HCT116 (cell line): ENCODE results near the gene GRB10. TPM values are rescaled to one million over a fixed set of nuclear protein-coding genes. Genes with fewer than 3 reads are reported as not detected.

Experiments used
- ATAC-seq: fragments of 200-7000 bp; cut with Tn5 transposase; 2 replicates; pipeline ENCODE4 v1.9.1; 2020; ENCODE audit warnings: mild to moderate bottlenecking, moderate library complexity
- BruUV-seq: library from RNA; stranded (reverse); fragments of 400-500 nt; replicated peaks from 2 replicates; lab custom pipeline; 2021; lab: Mats Ljungman, UMichigan
- CTCF ChIA-PET: fragments of 300-600 bp; sonication (Branson Sonifier 250); formaldehyde crosslinking; loops from one replicate; lab custom pipeline; 2021; ENCODE audit warnings: antibody characterized with exemption; lab: Charles Lee
- POLR2A ChIA-PET: fragments of 300-600, 350-600 bp; sonication (Branson Sonifier 250); formaldehyde crosslinking; loops from one replicate; lab custom pipeline; 2021; ENCODE audit warnings: antibody characterized with exemption; lab: Charles Lee
- RAD21 ChIA-PET, 2 experiments: fragments of 300-600 bp; sonication (Branson Sonifier 250); formaldehyde crosslinking; loops; one replicate each; lab custom pipeline; 2023; ENCODE audit warnings: low total read pairs in 2 of 2; ENCODE audit not compliant: uncharacterized antibody in 2 of 2, unreplicated experiment in 2 of 2, low non-redundant PET in 1 of 2; lab: Charles Lee
- DNase-seq: peaks from one replicate; pipeline ENCODE4 v3.0.0-alpha.2; 2010; ENCODE audit warnings: low read depth, low spot score
- H2AFZ ChIP-seq: fragments of 200-600 bp; shearing (Covaris generic), sonication (generic); 2 replicates; pipeline ENCODE4 v1.6.1; 2017; ENCODE audit warnings: low read depth, mixed run types, mixed read lengths, antibody characterized with exemption, low read length; ENCODE audit not compliant: poor library complexity, severe bottlenecking
- H3K27ac ChIP-seq: 2 replicates; pipeline ENCODE4 v1.5.1; 2012; ENCODE audit warnings: low read depth, low read length
- H3K27me3 ChIP-seq: fragments of 200-600 bp; sonication (generic); 2 replicates; pipeline ENCODE4 v1.6.1; 2016; ENCODE audit warnings: mixed run types, low read length, mixed read lengths; ENCODE audit not compliant: insufficient read depth
- H3K36me3 ChIP-seq, 2 experiments: fragments of 200-500 bp in 1 of 2; fragments of 200-600 bp in 1 of 2; sonication (Bioruptor generic) in 1 of 2; sonication (generic) in 1 of 2; 2 replicates each; pipeline versions ENCODE4 v1.5.1 to v1.6.1; 2014 to 2016; ENCODE audit warnings: low read length in 2 of 2, inconsistent platforms in 1 of 2, mixed read lengths in 1 of 2, mixed run types in 1 of 2; ENCODE audit not compliant: insufficient read depth in 2 of 2, control insufficient read depth in 1 of 2
- H3K4me1 ChIP-seq, 2 experiments: fragments of 200-600 bp in 1 of 2; sonication (generic) in 1 of 2; 2 replicates each; pipeline versions ENCODE4 v1.5.1 to v1.6.1; 2012 to 2017; ENCODE audit warnings: low read length in 2 of 2, inconsistent platforms in 1 of 2, mild to moderate bottlenecking in 1 of 2, mixed read lengths in 1 of 2, mixed run types in 1 of 2, moderate library complexity in 1 of 2; ENCODE audit not compliant: insufficient read depth in 2 of 2, control insufficient read depth in 1 of 2
- H3K4me2 ChIP-seq: fragments of 200-600 bp; sonication (generic); 2 replicates; pipeline ENCODE4 v1.6.1; 2017; ENCODE audit warnings: mixed run types, low read length, mixed read lengths
- H3K4me3 ChIP-seq, 2 experiments: fragments of 200-600 bp in 1 of 2; sonication (generic) in 1 of 2; replicated peaks in 1 of 2; 2 replicates each; pipeline ENCODE4 v1.5.1; 2011 to 2016; ENCODE audit warnings: low read length in 2 of 2, control low read depth in 1 of 2, low read depth in 1 of 2, mild to moderate bottlenecking in 1 of 2, mixed read lengths in 1 of 2, mixed run types in 1 of 2
- H3K79me2 ChIP-seq: fragments of 200-600 bp; sonication (generic); 2 replicates; pipeline ENCODE4 v1.6.1; 2017; ENCODE audit warnings: mild to moderate bottlenecking, mixed run types, low read length, moderate library complexity, mixed read lengths; ENCODE audit not compliant: insufficient read depth
- H3K9ac ChIP-seq: fragments of 200-600 bp; sonication (generic); 2 replicates; pipeline ENCODE4 v1.6.1; 2016; ENCODE audit warnings: low read length, mixed read lengths
- H3K9me2 ChIP-seq: fragments of 200-600 bp; sonication (generic), shearing (Covaris generic); 2 replicates; pipeline ENCODE4 v1.6.1; 2017; ENCODE audit warnings: mixed run types, mild to moderate bottlenecking, moderate library complexity; ENCODE audit not compliant: insufficient read depth
- H3K9me3 ChIP-seq, 2 experiments: fragments of 200-500 bp in 1 of 2; fragments of 200-600 bp in 1 of 2; sonication (Bioruptor generic) in 1 of 2; sonication (generic) in 1 of 2; 2 replicates each; pipeline ENCODE4 v1.6.1; 2014 to 2017; ENCODE audit warnings: low read length in 2 of 2, mixed read lengths in 2 of 2, inconsistent platforms in 1 of 2, low read depth in 1 of 2, mild to moderate bottlenecking in 1 of 2, mixed run types in 1 of 2, moderate library complexity in 1 of 2; ENCODE audit not compliant: control insufficient read depth in 1 of 2, insufficient read depth in 1 of 2
- H4K20me1 ChIP-seq: fragments of 200-600 bp; sonication (generic), shearing (Covaris generic); 2 replicates; pipeline ENCODE4 v1.6.1; 2017; ENCODE audit warnings: mixed run types, mild to moderate bottlenecking, moderate library complexity; ENCODE audit not compliant: insufficient read depth
- CBX3 ChIP-seq: IDR thresholded peaks from 2 replicates; pipeline ENCODE4 v1.6.1; 2012; ENCODE audit warnings: low read depth
- CEBPB ChIP-seq: IDR thresholded peaks from 2 replicates; pipeline ENCODE4 v1.6.1; 2012; ENCODE audit warnings: low read depth
- EZH2phosphoT487 ChIP-seq: fragments of 200-600 bp; IDR thresholded peaks from 2 replicates; pipeline ENCODE4 v1.6.1; 2018; ENCODE audit warnings: antibody characterized with exemption, borderline replicate concordance
- JUND ChIP-seq: IDR thresholded peaks from 2 replicates; pipeline ENCODE4 v1.6.1; 2012
- POLR2A ChIP-seq: IDR thresholded peaks from 2 replicates; pipeline ENCODE4 v1.7.0; 2011; ENCODE audit warnings: borderline replicate concordance; ENCODE audit not compliant: insufficient read depth, insufficient read length; ENCODE audit errors: extremely low read depth
- POLR2AphosphoS5 ChIP-seq: IDR thresholded peaks from 2 replicates; pipeline ENCODE4 v1.6.1; 2011; ENCODE audit warnings: mild to moderate bottlenecking, low read depth, low read length, moderate library complexity
- RAD21 ChIP-seq: IDR thresholded peaks from 2 replicates; pipeline ENCODE4 v1.6.1; 2012; ENCODE audit warnings: low read depth, mild to moderate bottlenecking
- SP1 ChIP-seq: IDR thresholded peaks from 2 replicates; pipeline ENCODE4 v1.6.1; 2012; ENCODE audit warnings: low read depth
- SRF ChIP-seq: IDR thresholded peaks from 2 replicates; pipeline ENCODE4 v1.6.1; 2012; ENCODE audit warnings: low read depth
- TCF7L2 ChIP-seq: IDR thresholded peaks from 2 replicates; pipeline ENCODE4 v1.7.0; 2011; ENCODE audit warnings: borderline replicate concordance, inconsistent platforms; ENCODE audit not compliant: insufficient read depth, insufficient read length; ENCODE audit errors: extremely low read depth
- YY1 ChIP-seq: IDR thresholded peaks from 2 replicates; pipeline ENCODE4 v1.6.1; 2011; ENCODE audit warnings: low read length, low read depth, moderate library complexity, mild to moderate bottlenecking; ENCODE audit not compliant: insufficient replicate concordance; ENCODE audit errors: extremely low read depth
- intact Hi-C: fragments of 100-400 bp; cut with micrococcal nuclease; formaldehyde crosslinking; loops from 2 replicates; pipeline ENCODE4 v1.10.0; 2022
- total RNA-seq: library from RNA; stranded (reverse); gene quantifications from one replicate; pipeline ENCODE4 v1.2.1, GENCODE V29; 2021; ENCODE audit not compliant: unreplicated experiment
- TF ChIP-seq, protein P1 (sequence below): IDR thresholded peaks from 2 replicates; pipeline ENCODE4 v1.6.1; 2012
- TF ChIP-seq, protein P2 (sequence below): IDR thresholded peaks from 2 replicates; pipeline ENCODE4 v1.6.1; 2012
- TF ChIP-seq, protein P3 (sequence below): IDR thresholded peaks from 2 replicates; pipeline ENCODE4 v1.6.1; 2011; ENCODE audit warnings: mild to moderate bottlenecking, low read length, moderate library complexity; ENCODE audit not compliant: insufficient replicate concordance; ENCODE audit errors: extremely low read depth

GRB10 gene
- total RNA-seq, 1 experiment from 2014 or later = 37.3 TPM

DNA sequence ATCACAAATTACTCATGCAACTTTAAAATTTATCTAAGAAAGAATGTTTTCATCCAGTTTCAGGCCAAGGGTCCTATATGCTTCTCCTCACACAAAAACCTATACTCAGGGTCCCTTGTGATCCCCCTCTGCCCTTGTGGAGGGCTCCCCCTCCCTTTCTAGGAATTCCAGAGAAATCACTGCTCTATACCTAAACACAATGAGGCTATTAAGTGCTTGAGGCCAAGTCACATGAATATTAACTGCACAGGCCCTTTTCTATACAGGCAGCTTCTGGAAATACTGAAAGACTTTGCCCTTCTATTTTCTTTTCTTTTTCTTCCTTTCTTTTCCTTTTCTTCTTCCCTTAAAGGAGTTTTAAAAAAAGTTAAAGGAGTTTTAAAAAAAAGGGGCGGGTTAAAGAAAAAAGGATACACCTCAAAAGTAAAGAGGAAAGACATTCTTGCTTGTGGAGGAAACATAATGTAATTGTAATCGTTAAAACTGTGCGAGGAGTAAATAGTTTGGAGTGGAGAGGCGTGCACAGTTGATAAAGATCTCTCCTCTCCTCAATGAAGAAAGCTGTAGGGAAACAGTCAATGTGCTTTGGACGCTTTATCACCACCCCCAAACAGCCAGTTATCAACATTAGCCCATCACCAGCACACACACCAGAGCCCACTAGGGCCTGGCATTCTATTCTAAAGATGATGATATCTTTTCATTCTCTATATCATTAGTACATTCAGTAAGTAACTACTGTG is 16.4 kb downstream of the GRB10 start:
- no TSS peak for BruUV-seq
- intact Hi-C loops = no loop called here
- H3K4me2 ChIP-seq = no peak overlapping the region

DNA sequence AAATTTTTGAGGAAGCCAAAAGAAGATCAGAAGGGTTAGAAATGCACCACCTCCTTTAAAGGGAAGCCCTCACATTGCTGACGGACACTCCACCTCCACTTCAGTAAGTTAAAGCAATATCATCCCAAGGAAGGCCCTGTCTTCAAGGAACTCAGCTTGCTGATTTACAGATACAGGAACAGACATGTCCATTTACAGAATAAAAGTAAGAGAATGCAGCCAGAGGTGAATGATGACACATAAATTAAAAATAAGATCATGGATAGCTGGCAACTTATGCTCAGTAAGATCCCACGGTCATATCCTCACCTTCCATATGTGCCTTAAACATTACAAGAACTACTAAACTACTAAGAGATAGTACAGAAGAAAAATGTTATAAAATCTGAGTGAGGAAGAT is 20.4 kb downstream of the GRB10 start:
- Histone ChIP-seq H3K9me2 (no peaks in the 10 kb centered on the region), H3K36me3 (no peaks in the 10 kb centered on the region), H3K79me2 (no peaks in the 10 kb centered on the region), H3K9me3 (no peaks in the 10 kb centered on the region), H3K4me1 (no peaks in the 10 kb centered on the region), H4K20me1 (no peaks in the 10 kb centered on the region), H3K4me2 (no peak overlapping the region), H2AFZ (no peak overlapping the region), H3K4me3 (no peak overlapping the region), H3K27me3 (no peaks in the 10 kb centered on the region), H3K9ac (no peak overlapping the region), H3K27ac (no peak overlapping the region)
- no TSS peak for BruUV-seq
- ATAC-seq (no peak), DNase-seq (no peak)
- TF ChIP-seq TCF7L2 (no peak), CEBPB (no peak), RAD21 (no peak), CBX3 (no peak), SRF (no peak), JUND (no peak), POLR2AphosphoS5 (no peak), YY1 (no peak), POLR2A (no peak), EZH2phosphoT487 (no peak)
- TF ChIP-seq, protein P1, sequence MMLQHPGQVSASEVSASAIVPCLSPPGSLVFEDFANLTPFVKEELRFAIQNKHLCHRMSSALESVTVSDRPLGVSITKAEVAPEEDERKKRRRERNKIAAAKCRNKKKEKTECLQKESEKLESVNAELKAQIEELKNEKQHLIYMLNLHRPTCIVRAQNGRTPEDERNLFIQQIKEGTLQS = no peak
- TF ChIP-seq, protein P2, sequence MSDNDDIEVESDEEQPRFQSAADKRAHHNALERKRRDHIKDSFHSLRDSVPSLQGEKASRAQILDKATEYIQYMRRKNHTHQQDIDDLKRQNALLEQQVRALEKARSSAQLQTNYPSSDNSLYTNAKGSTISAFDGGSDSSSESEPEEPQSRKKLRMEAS = no peak
- TF ChIP-seq, protein P3, sequence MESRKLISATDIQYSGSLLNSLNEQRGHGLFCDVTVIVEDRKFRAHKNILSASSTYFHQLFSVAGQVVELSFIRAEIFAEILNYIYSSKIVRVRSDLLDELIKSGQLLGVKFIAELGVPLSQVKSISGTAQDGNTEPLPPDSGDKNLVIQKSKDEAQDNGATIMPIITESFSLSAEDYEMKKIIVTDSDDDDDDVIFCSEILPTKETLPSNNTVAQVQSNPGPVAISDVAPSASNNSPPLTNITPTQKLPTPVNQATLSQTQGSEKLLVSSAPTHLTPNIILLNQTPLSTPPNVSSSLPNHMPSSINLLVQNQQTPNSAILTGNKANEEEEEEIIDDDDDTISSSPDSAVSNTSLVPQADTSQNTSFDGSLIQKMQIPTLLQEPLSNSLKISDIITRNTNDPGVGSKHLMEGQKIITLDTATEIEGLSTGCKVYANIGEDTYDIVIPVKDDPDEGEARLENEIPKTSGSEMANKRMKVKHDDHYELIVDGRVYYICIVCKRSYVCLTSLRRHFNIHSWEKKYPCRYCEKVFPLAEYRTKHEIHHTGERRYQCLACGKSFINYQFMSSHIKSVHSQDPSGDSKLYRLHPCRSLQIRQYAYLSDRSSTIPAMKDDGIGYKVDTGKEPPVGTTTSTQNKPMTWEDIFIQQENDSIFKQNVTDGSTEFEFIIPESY = no peak
- ChIA-PET POLR2A (no interaction called here), CTCF (no interaction called here), RAD21 (no interaction called here)
- intact Hi-C loops = no loop called here

More for the DNA sequence above, 16.4 kb downstream of the GRB10 start:
- H3K9me2 ChIP-seq = no peaks in the 10 kb centered on the region
- no peaks in the 10 kb centered on the region for H4K20me1 ChIP-seq
- no peak for DNase-seq
- no peaks in the 10 kb centered on the region for H3K27me3 ChIP-seq
- no peak for ATAC-seq
- no peaks in the 10 kb centered on the region for H3K9me3 ChIP-seq
- RAD21 ChIA-PET = no interaction called here
- no peaks in the 10 kb centered on the region for H3K36me3 ChIP-seq
- CTCF ChIA-PET = no interaction called here
- POLR2A ChIA-PET = no interaction called here
- H3K27ac ChIP-seq = no peak overlapping the region
- H3K9ac ChIP-seq = no peak overlapping the region
- no peak overlapping the region for H2AFZ ChIP-seq
- no peaks in the 10 kb centered on the region for H3K79me2 ChIP-seq
- no peak overlapping the region for H3K4me3 ChIP-seq
- TF ChIP-seq SP1 = no peak
- no peaks in the 10 kb centered on the region; a peak in 1 of 4 replicates for H3K4me1 ChIP-seq
